HEK293 (cell line): ENCODE data around the gene BMERB1.

ENCODE experiments used
- CTCF ChIA-PET: fragments of 350-600 bp; formaldehyde crosslinking; extraction: SDS; loops from one replicate; lab custom pipeline; 2021; ENCODE audit warnings: antibody characterized with exemption; lab: Yijun Ruan, JAX
- POLR2A ChIA-PET: fragments of 300-600 bp; formaldehyde crosslinking; extraction: SDS; loops from one replicate; lab custom pipeline; 2020; ENCODE audit warnings: antibody characterized with exemption, inconsistent platforms; lab: Yijun Ruan, JAX
- H3K27ac ChIP-seq: fragments of 200-500 bp; sonication (Bioruptor generic); 2 replicates; pipeline ENCODE4 v1.5.1; 2014; ENCODE audit warnings: low read depth, low read length, control low read depth, inconsistent platforms; ENCODE audit errors: extremely low read depth
- H3K36me3 ChIP-seq, 2 experiments: fragments of 200-500 bp in 1 of 2; sonication (Bioruptor generic) in 1 of 2; 1 replicate in 1 of 2; 2 replicates in 1 of 2; pipeline ENCODE4 v1.5.1; 2014 to 2017; ENCODE audit warnings: inconsistent platforms in 2 of 2, low read length in 2 of 2; ENCODE audit not compliant: control insufficient read depth in 2 of 2, insufficient read depth in 1 of 2
- H3K4me1 ChIP-seq: fragments of 200-500 bp; sonication (Bioruptor generic); 2 replicates; pipeline ENCODE4 v1.5.1; 2014; ENCODE audit warnings: mild to moderate bottlenecking, low read length, inconsistent platforms; ENCODE audit not compliant: control insufficient read depth, insufficient read depth
- H3K4me3 ChIP-seq: 2 replicates; pipeline ENCODE4 v1.5.1; 2011; ENCODE audit warnings: low read depth, mild to moderate bottlenecking, control low read depth, low read length, moderate library complexity
- H3K9me3 ChIP-seq: fragments of 200-500 bp; sonication (Bioruptor generic); 2 replicates; pipeline ENCODE4 v1.5.1; 2014; ENCODE audit warnings: low read depth, low read length, inconsistent platforms; ENCODE audit not compliant: control insufficient read depth, insufficient read depth
- FEZF1 ChIP-seq: fragments of 450-650 bp; formaldehyde crosslinking; IDR thresholded peaks from 2 replicates; pipeline ENCODE4 v1.5.1; 2016; ENCODE audit warnings: missing biosample characterization, missing genetic modification characterization
- HOXC10 ChIP-seq: sonication (generic); formaldehyde crosslinking; IDR thresholded peaks from 2 replicates; pipeline ENCODE4 v1.8.1; 2023; ENCODE audit warnings: mild to moderate bottlenecking, missing genetic modification reagents
- PRDM6 ChIP-seq: fragments of 450-650 bp; formaldehyde crosslinking; IDR thresholded peaks from 2 replicates; pipeline ENCODE4 v1.5.1; 2017; ENCODE audit warnings: missing biosample characterization, missing genetic modification characterization
- TSHZ1 ChIP-seq: fragments of 450-650 bp; formaldehyde crosslinking; IDR thresholded peaks from 2 replicates; pipeline ENCODE4 v1.5.1; 2016; ENCODE audit warnings: missing biosample characterization, missing genetic modification characterization, borderline replicate concordance
- WT1 ChIP-seq: fragments of 450-650 bp; formaldehyde crosslinking; IDR thresholded peaks from 2 replicates; pipeline ENCODE4 v1.5.1; 2016; ENCODE audit warnings: missing biosample characterization, missing genetic modification characterization
- ZBTB8A ChIP-seq: fragments of 450-650 bp; formaldehyde crosslinking; IDR thresholded peaks from 2 replicates; pipeline ENCODE4 v1.5.1; 2016; ENCODE audit warnings: missing biosample characterization, missing genetic modification characterization
- ZFP3 ChIP-seq: fragments of 450-650 bp; formaldehyde crosslinking; IDR thresholded peaks from 2 replicates; pipeline ENCODE4 v1.5.1; 2016; ENCODE audit warnings: low read depth, missing biosample characterization, missing genetic modification characterization
- ZNF174 ChIP-seq: fragments of 450-650 bp; formaldehyde crosslinking; IDR thresholded peaks from 2 replicates; pipeline ENCODE4 v1.5.0; 2017; ENCODE audit warnings: missing biosample characterization, mild to moderate bottlenecking, missing genetic modification characterization
- ZNF19 ChIP-seq: fragments of 450-650 bp; formaldehyde crosslinking; IDR thresholded peaks from 2 replicates; pipeline ENCODE4; 2016; ENCODE audit warnings: missing biosample characterization, missing genetic modification characterization, low read depth
- ZNF221 ChIP-seq: fragments of 450-650 bp; formaldehyde crosslinking; IDR thresholded peaks from 2 replicates; pipeline ENCODE4 v1.5.1; 2017; ENCODE audit warnings: missing biosample characterization, missing genetic modification characterization, borderline replicate concordance
- ZNF26 ChIP-seq: fragments of 450-650 bp; formaldehyde crosslinking; IDR thresholded peaks from 2 replicates; pipeline ENCODE4 v1.5.1; 2016; ENCODE audit warnings: missing biosample characterization, missing genetic modification characterization
- ZNF266 ChIP-seq: fragments of 450-650 bp; formaldehyde crosslinking; IDR thresholded peaks from 2 replicates; pipeline ENCODE4 v1.5.1; 2016; ENCODE audit warnings: missing biosample characterization, missing genetic modification characterization, low read depth
- ZNF311 ChIP-seq: fragments of 450-650 bp; formaldehyde crosslinking; IDR thresholded peaks from 2 replicates; pipeline ENCODE4 v1.5.1; 2017; ENCODE audit warnings: missing biosample characterization, missing genetic modification characterization, borderline replicate concordance
- ZNF366 ChIP-seq: fragments of 450-650 bp; formaldehyde crosslinking; conservative IDR thresholded peaks from 2 replicates; pipeline ENCODE4 v1.5.1; 2016; ENCODE audit warnings: missing biosample characterization, missing genetic modification characterization
- ZNF549 ChIP-seq: fragments of 450-650 bp; IDR thresholded peaks from 2 replicates; pipeline ENCODE4 v1.5.1; 2018; ENCODE audit warnings: missing biosample characterization, missing genetic modification characterization, mild to moderate bottlenecking, inconsistent platforms, moderate library complexity
- ZNF600 ChIP-seq: fragments of 450-650 bp; formaldehyde crosslinking; IDR thresholded peaks from 2 replicates; pipeline ENCODE4 v1.5.1; 2016; ENCODE audit warnings: missing biosample characterization, missing genetic modification characterization
- ZNF610 ChIP-seq: fragments of 450-650 bp; formaldehyde crosslinking; IDR thresholded peaks from 2 replicates; pipeline ENCODE4 v1.5.1; 2016; ENCODE audit warnings: missing biosample characterization, missing genetic modification characterization, borderline replicate concordance
- ZNF621 ChIP-seq: fragments of 450-650 bp; formaldehyde crosslinking; IDR thresholded peaks from 2 replicates; pipeline ENCODE4 v1.5.1; 2017; ENCODE audit warnings: missing biosample characterization, missing genetic modification characterization
- ZNF654 ChIP-seq: fragments of 450-650 bp; formaldehyde crosslinking; IDR thresholded peaks from 2 replicates; pipeline ENCODE4 v1.5.1; 2016; ENCODE audit warnings: low read depth, missing biosample characterization, missing genetic modification characterization
- ZNF664 ChIP-seq: fragments of 450-650 bp; formaldehyde crosslinking; IDR thresholded peaks from 2 replicates; pipeline ENCODE4 v1.5.1; 2016; ENCODE audit warnings: missing biosample characterization, missing genetic modification characterization
- ZNF768 ChIP-seq: fragments of 450-650 bp; formaldehyde crosslinking; IDR thresholded peaks from 2 replicates; pipeline ENCODE4 v1.5.1; 2018; ENCODE audit warnings: missing biosample characterization, mild to moderate bottlenecking, missing genetic modification characterization
- ZNF776 ChIP-seq: fragments of 450-650 bp; formaldehyde crosslinking; IDR thresholded peaks from 2 replicates; pipeline ENCODE4 v1.5.0; 2017; ENCODE audit warnings: missing biosample characterization, missing genetic modification characterization, borderline replicate concordance
- ZNF830 ChIP-seq: fragments of 450-650 bp; IDR thresholded peaks from 2 replicates; pipeline ENCODE4 v1.5.0; 2018; ENCODE audit warnings: missing biosample characterization, missing genetic modification characterization, low read depth, mild to moderate bottlenecking, moderate library complexity
- TF ChIP-seq, protein P1 (sequence below): fragments of 450-650 bp; formaldehyde crosslinking; IDR thresholded peaks from 2 replicates; pipeline ENCODE4 v1.5.1; 2016; ENCODE audit warnings: missing biosample characterization, missing genetic modification characterization
- TF ChIP-seq, protein P2 (sequence below): fragments of 450-650 bp; formaldehyde crosslinking; IDR thresholded peaks from 2 replicates; pipeline ENCODE4 v1.5.1; 2017; ENCODE audit warnings: missing biosample characterization, missing genetic modification characterization

BMERB1 gene

DNA sequence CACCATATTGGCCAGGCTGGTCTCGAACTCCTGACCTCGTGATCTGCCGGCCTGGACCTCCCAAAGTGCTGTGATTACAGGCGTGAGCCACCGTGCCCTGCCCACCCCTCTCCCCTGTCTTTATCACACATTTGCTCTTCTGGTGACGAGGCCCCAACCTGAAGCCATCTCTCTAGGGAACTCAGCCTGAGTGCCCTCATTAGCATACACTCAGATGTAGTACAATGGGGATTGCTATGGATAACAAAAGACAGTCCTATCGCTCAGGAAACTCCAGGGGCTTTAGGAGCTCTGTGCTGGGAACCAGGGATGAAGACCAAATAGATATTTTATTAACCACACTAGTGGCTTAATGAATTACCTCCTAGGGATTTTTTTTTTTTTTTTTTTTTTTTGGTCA lies 107.9 kb downstream of the BMERB1 start:
- CTCF ChIA-PET: interaction anchor here (0.6 kb wide), 1 partner anchor 141 kb away, joined by 3 read pairs; no protein-coding TSS in a partner anchor
- no peaks in the 10 kb centered on the region for H3K9me3 ChIP-seq
- no peak overlapping the region for H3K4me3 ChIP-seq
- H3K4me1 ChIP-seq: no peaks in the 10 kb centered on the region
- no peaks in the 10 kb centered on the region for H3K36me3 ChIP-seq
- POLR2A ChIA-PET: no interaction called here
- TF ChIP-seq ZNF26 (tag by site-specific recombination) (no peak), ZNF768 (tag by site-specific recombination) (no peak), ZNF600 (0 out of 2 replicates have a peak, but pooled peaks have one; percentile 23), ZNF549 (no peak), ZNF610 (no peak)
- no peak overlapping the region for H3K27ac ChIP-seq

DNA sequence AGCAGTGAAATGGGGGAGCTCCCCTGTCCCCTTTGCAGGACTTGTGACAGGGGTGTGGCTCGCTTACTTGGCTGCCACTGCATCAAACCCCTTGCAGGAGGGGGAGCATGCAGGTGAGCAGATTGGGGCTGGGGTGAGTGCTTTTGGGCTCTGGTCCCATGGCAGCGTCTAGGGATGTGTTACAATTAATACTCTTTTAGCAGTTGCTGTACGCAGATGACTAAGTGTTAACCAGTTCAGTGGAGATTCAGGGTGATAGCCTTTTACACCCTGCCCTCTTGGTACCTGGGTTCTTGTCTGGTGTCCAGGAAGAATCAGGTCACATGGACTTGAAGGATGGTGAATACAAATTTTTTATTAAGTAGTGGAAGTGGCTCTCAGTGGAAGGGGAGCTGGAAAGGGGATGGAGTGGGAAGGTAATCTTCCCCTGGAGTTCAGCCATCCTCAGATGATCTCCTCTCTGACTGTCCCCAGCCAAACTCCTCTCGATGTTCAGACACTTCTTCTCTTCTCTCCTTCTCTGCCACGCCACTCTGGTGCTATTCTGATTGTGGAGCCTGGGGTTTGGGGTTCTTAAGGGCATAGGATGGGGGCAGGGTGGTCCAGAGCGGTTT lies 108.5 kb downstream of the BMERB1 start:
- H3K4me3 ChIP-seq: no peak overlapping the region
- no peaks in the 10 kb centered on the region for H3K9me3 ChIP-seq
- TF ChIP-seq PRDM6 (no peak), ZNF654 (no peak), ZBTB8A (no peak), ZNF19 (tag by site-specific recombination) (no peak), ZNF266 (no peak), WT1 (no peak), ZNF311 (tag by site-specific recombination) (no peak), ZNF366 (tag by site-specific recombination) (no peak), ZFP3 (no peak), ZNF664 (tag by site-specific recombination) (no peak), HOXC10 (no peak), ZNF830 (tag by site-specific recombination) (no peak), ZNF600 (no peak)
- TF ChIP-seq, protein P1, sequence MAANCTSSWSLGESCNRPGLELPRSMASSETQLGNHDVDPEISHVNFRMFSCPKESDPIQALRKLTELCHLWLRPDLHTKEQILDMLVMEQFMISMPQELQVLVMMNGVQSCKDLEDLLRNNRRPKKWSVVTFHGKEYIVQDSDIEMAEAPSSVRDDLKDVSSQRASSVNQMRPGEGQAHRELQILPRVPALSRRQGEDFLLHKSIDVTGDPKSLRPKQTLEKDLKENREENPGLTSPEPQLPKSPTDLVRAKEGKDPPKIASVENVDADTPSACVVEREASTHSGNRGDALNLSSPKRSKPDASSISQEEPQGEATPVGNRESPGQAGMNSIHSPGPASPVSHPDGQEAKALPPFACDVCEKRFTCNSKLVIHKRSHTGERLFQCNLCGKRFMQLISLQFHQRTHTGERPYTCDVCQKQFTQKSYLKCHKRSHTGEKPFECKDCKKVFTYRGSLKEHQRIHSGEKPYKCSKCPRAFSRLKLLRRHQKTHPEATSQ (tag by site-specific recombination): no peak
- POLR2A ChIA-PET: no interaction called here
- no peaks in the 10 kb centered on the region for H3K4me1 ChIP-seq
- no peaks in the 10 kb centered on the region for H3K36me3 ChIP-seq
- H3K27ac ChIP-seq: no peak overlapping the region
- CTCF ChIA-PET: no interaction called here

DNA sequence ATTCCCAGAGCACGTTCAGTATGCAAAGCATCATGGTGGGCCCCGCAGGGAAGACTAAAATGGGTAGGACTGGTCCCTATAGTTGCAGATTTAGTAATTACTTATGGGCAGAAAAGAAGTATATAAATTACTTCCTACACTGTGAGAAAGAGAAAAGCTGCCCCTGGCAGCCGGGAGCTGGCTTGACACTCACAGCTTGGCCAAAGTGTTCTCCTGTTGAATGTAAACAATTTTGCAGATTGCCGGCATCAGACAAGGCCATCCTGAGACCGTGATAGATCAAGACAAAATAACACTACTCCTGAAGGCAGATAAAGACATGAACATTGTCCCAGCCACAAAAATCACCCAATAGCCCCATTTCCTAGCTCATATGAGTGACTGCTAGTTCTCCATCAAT lies 110.0 kb downstream of the BMERB1 start:
- TF ChIP-seq ZNF776 (tag by site-specific recombination) (no peak), ZNF768 (tag by site-specific recombination) (no peak), FEZF1 (tag by site-specific recombination) (no peak), ZNF621 (tag by site-specific recombination) (no peak), ZNF221 (tag by site-specific recombination) (no peak), ZNF174 (tag by site-specific recombination) (no peak), TSHZ1 (tag by site-specific recombination) (no peak)
- TF ChIP-seq, protein P2, sequence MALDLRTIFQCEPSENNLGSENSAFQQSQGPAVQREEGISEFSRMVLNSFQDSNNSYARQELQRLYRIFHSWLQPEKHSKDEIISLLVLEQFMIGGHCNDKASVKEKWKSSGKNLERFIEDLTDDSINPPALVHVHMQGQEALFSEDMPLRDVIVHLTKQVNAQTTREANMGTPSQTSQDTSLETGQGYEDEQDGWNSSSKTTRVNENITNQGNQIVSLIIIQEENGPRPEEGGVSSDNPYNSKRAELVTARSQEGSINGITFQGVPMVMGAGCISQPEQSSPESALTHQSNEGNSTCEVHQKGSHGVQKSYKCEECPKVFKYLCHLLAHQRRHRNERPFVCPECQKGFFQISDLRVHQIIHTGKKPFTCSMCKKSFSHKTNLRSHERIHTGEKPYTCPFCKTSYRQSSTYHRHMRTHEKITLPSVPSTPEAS (tag by site-specific recombination): no peak
- ChIA-PET CTCF (interaction anchor here (0.6 kb wide), 2 partner anchors 106 to 138 kb away, joined by 3 to 4 read pairs; no protein-coding TSS in a partner anchor), POLR2A (no interaction called here)
- Histone ChIP-seq H3K27ac (no peak overlapping the region), H3K4me1 (no peaks in the 10 kb centered on the region), H3K4me3 (no peak overlapping the region), H3K9me3 (no peaks in the 10 kb centered on the region), H3K36me3 (no peaks in the 10 kb centered on the region)
